Measurements from ENCODE around the gene MTUS2. TPM values are rescaled to one million over a fixed set of nuclear protein-coding genes. Genes with fewer than 3 reads are reported as not detected.
"Not testable (repeated sequence)": the region's sequence is repeated elsewhere in the genome, so short reads cannot be mapped to it uniquely, and the experiment has no call there.

The MTUS2 gene
- polyA plus RNA-seq, 2 of the 4 experiments (the other 2 are of a cell fraction) = not detected

DNA sequence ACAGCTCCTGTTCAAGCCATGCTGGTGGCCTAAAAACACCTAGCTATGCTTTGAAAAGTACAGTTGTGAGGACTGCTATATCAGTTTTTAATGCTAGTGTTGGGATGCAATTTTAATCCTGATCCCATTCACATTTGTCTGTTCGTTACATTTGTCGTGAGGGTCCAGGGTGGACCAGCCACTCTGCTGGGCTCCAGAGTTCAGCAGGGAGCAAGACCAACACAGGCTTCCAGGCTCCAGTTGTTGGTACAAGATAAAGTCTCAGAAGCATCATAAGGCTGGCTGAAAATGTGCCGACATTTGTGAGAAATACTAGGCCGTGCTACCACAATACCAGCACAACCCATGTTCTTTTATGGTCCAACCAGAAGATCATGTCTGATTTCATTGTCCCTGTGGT, 564.7 kb downstream of the MTUS2 start (continued):
- TF ChIP-seq EHF (CRISPR knock-in tag; IDR thresholded peaks at IDR 0.05) (no peak), ZFP36 (IDR thresholded peaks at IDR 0.05; ENCODE audit: borderline replicate concordance, partially characterized antibody) (no peak), JUN (IDR thresholded peaks at IDR 0.05) (no peak), KDM5A (IDR thresholded peaks at IDR 0.05) (no peak), RFX5 (IDR thresholded peaks at IDR 0.05) (no peak), GATA3 (IDR thresholded peaks at IDR 0.05; ENCODE audit: borderline replicate concordance) (no peak)
- TF ChIP-seq, protein P1, sequence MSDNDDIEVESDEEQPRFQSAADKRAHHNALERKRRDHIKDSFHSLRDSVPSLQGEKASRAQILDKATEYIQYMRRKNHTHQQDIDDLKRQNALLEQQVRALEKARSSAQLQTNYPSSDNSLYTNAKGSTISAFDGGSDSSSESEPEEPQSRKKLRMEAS (IDR thresholded peaks at IDR 0.05) = no peak
- TF ChIP-seq, protein P2, sequence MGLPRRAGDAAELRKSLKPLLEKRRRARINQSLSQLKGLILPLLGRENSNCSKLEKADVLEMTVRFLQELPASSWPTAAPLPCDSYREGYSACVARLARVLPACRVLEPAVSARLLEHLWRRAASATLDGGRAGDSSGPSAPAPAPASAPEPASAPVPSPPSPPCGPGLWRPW (IDR thresholded peaks at IDR 0.05) = no peak
- TF ChIP-seq, protein P3, sequence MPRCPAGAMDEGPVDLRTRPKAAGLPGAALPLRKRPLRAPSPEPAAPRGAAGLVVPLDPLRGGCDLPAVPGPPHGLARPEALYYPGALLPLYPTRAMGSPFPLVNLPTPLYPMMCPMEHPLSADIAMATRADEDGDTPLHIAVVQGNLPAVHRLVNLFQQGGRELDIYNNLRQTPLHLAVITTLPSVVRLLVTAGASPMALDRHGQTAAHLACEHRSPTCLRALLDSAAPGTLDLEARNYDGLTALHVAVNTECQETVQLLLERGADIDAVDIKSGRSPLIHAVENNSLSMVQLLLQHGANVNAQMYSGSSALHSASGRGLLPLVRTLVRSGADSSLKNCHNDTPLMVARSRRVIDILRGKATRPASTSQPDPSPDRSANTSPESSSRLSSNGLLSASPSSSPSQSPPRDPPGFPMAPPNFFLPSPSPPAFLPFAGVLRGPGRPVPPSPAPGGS (IDR thresholded peaks at IDR 0.05) = no peak

DNA sequence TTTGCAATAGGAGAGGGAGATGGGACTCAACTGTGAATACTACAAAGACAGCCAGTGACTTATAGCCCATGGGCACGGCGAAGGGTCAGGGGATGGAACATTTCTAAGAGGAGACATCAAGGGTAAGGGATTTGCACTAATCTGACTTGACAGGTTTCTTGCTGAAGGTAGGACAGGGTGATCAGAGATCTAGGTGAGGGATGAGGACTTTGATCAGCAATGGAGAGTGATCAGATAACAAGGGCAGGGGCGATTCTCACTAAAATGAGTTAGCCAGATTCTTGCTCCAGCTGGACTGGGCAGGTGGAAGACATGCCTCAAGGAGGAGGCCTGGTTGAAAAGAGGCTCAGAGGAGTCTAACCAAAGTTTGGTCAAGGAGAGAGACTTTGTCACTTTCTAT, 566.1 kb downstream of the MTUS2 start:
- TF ChIP-seq CHD2 (IDR thresholded peaks at IDR 0.05; ENCODE audit: low read length, partially characterized antibody) = no peak
- TF ChIP-seq, protein P4, sequence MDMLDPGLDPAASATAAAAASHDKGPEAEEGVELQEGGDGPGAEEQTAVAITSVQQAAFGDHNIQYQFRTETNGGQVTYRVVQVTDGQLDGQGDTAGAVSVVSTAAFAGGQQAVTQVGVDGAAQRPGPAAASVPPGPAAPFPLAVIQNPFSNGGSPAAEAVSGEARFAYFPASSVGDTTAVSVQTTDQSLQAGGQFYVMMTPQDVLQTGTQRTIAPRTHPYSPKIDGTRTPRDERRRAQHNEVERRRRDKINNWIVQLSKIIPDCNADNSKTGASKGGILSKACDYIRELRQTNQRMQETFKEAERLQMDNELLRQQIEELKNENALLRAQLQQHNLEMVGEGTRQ (IDR thresholded peaks at IDR 0.05) = no peak
- no peak for TF ChIP-seq EHMT2 (IDR thresholded peaks at IDR 0.05; ENCODE audit: low read depth)
- TF ChIP-seq, protein P5, sequence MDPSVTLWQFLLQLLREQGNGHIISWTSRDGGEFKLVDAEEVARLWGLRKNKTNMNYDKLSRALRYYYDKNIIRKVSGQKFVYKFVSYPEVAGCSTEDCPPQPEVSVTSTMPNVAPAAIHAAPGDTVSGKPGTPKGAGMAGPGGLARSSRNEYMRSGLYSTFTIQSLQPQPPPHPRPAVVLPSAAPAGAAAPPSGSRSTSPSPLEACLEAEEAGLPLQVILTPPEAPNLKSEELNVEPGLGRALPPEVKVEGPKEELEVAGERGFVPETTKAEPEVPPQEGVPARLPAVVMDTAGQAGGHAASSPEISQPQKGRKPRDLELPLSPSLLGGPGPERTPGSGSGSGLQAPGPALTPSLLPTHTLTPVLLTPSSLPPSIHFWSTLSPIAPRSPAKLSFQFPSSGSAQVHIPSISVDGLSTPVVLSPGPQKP (IDR thresholded peaks at IDR 0.05; ENCODE audit: low read depth, low read length) = no peak
- no peak for TF ChIP-seq FOSL2 (IDR thresholded peaks at IDR 0.05)
- no peak for TF ChIP-seq FOSL2 (CRISPR knock-in tag; IDR thresholded peaks at IDR 0.05)
- no peak for TF ChIP-seq HOXA7 (CRISPR knock-in tag; IDR thresholded peaks at IDR 0.05)
- no peak for TF ChIP-seq HOXB13 (CRISPR knock-in tag; IDR thresholded peaks at IDR 0.05; ENCODE audit: low read depth)
- TF ChIP-seq, protein P6, sequence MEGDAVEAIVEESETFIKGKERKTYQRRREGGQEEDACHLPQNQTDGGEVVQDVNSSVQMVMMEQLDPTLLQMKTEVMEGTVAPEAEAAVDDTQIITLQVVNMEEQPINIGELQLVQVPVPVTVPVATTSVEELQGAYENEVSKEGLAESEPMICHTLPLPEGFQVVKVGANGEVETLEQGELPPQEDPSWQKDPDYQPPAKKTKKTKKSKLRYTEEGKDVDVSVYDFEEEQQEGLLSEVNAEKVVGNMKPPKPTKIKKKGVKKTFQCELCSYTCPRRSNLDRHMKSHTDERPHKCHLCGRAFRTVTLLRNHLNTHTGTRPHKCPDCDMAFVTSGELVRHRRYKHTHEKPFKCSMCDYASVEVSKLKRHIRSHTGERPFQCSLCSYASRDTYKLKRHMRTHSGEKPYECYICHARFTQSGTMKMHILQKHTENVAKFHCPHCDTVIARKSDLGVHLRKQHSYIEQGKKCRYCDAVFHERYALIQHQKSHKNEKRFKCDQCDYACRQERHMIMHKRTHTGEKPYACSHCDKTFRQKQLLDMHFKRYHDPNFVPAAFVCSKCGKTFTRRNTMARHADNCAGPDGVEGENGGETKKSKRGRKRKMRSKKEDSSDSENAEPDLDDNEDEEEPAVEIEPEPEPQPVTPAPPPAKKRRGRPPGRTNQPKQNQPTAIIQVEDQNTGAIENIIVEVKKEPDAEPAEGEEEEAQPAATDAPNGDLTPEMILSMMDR (IDR thresholded peaks at IDR 0.05) = no peak
- no peak for TF ChIP-seq RAD21 (conservative IDR thresholded peaks at IDR 0.05 in 1 of 2, IDR thresholded peaks at IDR 0.05 in 1 of 2)
- no peak for TF ChIP-seq EP300 (IDR thresholded peaks at IDR 0.05)
- H3K27ac ChIP-seq = no peak overlapping the region
- no peaks in the 10 kb centered on the region for H3K4me1 ChIP-seq
- ATAC-seq (no peak), DNase-seq (ENCODE audit: low read depth in 1 of 2, low spot score in 1 of 2) (no peak), FAIRE-seq (no peak)
- WGBS (ENCODE audit: missing lambda C conversion rate) = 27% methylated on average over 3 of the region's 3 CpGs
- POLR2A ChIA-PET = no interaction called here
- H3K4me3 ChIP-seq = no peak overlapping the region
- H3K9me3 ChIP-seq = no peaks in the 10 kb centered on the region
- H3K4me2 ChIP-seq = no peak overlapping the region
- CTCF ChIA-PET = no interaction called here

DNA sequence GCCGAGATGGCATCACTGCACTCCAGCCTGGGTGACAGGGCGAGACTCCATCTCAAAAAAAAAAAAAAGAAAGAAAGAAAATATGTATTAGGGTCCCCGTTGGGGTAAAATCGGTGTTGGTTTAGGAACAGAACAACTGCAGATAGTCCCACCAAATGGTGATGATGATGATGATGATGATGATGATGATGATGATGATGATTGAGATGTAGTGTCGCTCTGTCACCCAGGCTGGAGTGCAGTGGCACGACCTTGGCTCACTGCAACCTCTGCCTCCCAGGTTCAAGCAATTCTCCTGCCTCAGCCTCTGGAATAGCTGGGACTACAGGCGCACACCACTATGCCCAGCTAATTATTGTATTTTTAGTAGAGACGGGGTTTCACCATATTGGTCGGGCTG, 570.5 kb downstream of the MTUS2 start:
- H3K4me1 ChIP-seq; FAIRE-seq; H3K4me2 ChIP-seq; POLR2A ChIA-PET; ATAC-seq; H3K9me3 ChIP-seq; CTCF ChIA-PET; DNase-seq (ENCODE audit: low read depth in 1 of 2, low spot score in 1 of 2); H3K4me3 ChIP-seq; H3K27ac ChIP-seq: not testable (repeated sequence)
- WGBS (ENCODE audit: missing lambda C conversion rate) = 37% methylated on average over 9 of the region's 9 CpGs
